CD14-positive monocyte (primary cell): ENCODE data around the gene CUX1. TPM values are rescaled to one million over a fixed set of nuclear protein-coding genes. Genes with fewer than 3 reads are reported as not detected.

Experiments
- DNase-seq, 3 donors: peaks; one replicate each; pipeline ENCODE4 v3.0.0-alpha.2; 2011 to 2022
- H2AFZ ChIP-seq: 2 replicates; pipeline ENCODE4 v1.6.0; 2012; ENCODE audit warnings: mild to moderate bottlenecking, low read depth, low read length, inconsistent platforms; ENCODE audit not compliant: insufficient read depth, poor library complexity, severe bottlenecking
- H3K27ac ChIP-seq, 2 donors: 1 replicate in 1 of 2; 2 replicates in 1 of 2; pipeline ENCODE4 v1.5.1; 2012 to 2013; ENCODE audit warnings: low read length in 2 of 2, control low read depth in 1 of 2, inconsistent platforms in 1 of 2, low read depth in 1 of 2, mild to moderate bottlenecking in 1 of 2
- H3K27me3 ChIP-seq, 2 donors: one replicate each; pipeline versions ENCODE4 v1.6.0 to v1.6.1; 2011 to 2013; ENCODE audit warnings: low read length in 2 of 2; ENCODE audit not compliant: control insufficient read depth in 2 of 2, insufficient read depth in 2 of 2
- H3K36me3 ChIP-seq, 2 donors: replicated peaks in 1 of 2; 1 replicate in 1 of 2; 2 replicates in 1 of 2; pipeline versions ENCODE4 v1.5.1 to v1.6.1; 2012 to 2013; ENCODE audit warnings: low read length in 2 of 2, control low read depth in 1 of 2, inconsistent platforms in 1 of 2, mild to moderate bottlenecking in 1 of 2; ENCODE audit not compliant: insufficient read depth in 2 of 2, control insufficient read depth in 1 of 2
- H3K4me1 ChIP-seq, 2 donors: 1 replicate in 1 of 2; 2 replicates in 1 of 2; pipeline versions ENCODE4 v1.5.1 to v1.6.1; 2012 to 2013; ENCODE audit warnings: low read length in 2 of 2, control low read depth in 1 of 2, inconsistent platforms in 1 of 2, mild to moderate bottlenecking in 1 of 2, moderate library complexity in 1 of 2; ENCODE audit not compliant: insufficient read depth in 2 of 2, control insufficient read depth in 1 of 2
- H3K4me2 ChIP-seq: replicated peaks from 2 replicates; pipeline ENCODE3; 2012; ENCODE audit warnings: low read length, moderate library complexity, mild to moderate bottlenecking; ENCODE audit not compliant: poor library complexity, severe bottlenecking; ENCODE audit errors: extremely low read depth
- H3K4me3 ChIP-seq, 3 experiments: fragments of 200-600 bp in 1 of 3; sonication (generic) in 1 of 3; replicated peaks in 1 of 3; 1 replicate in 2 of 3; 2 replicates in 1 of 3; pipeline ENCODE4 v1.5.1; 2011 to 2013; ENCODE audit warnings: low read length in 3 of 3, mild to moderate bottlenecking in 3 of 3, control low read depth in 2 of 3, low read depth in 2 of 3, inconsistent platforms in 1 of 3, moderate library complexity in 1 of 3
- H3K79me2 ChIP-seq: 2 replicates; pipeline ENCODE4 v1.6.0; 2012; ENCODE audit warnings: mild to moderate bottlenecking, control low read depth, inconsistent platforms, low read length, moderate library complexity; ENCODE audit not compliant: insufficient read depth
- H3K9ac ChIP-seq: 2 replicates; pipeline ENCODE4 v1.6.0; 2017; ENCODE audit warnings: low read length, mild to moderate bottlenecking; ENCODE audit not compliant: insufficient read depth, poor library complexity, severe bottlenecking
- H3K9me3 ChIP-seq, 2 donors: replicated peaks in 1 of 2; 1 replicate in 1 of 2; 2 replicates in 1 of 2; pipeline versions ENCODE4 v1.5.1 to v1.6.1; 2012 to 2013; ENCODE audit warnings: low read length in 2 of 2, control low read depth in 1 of 2; ENCODE audit not compliant: control insufficient read depth in 1 of 2, insufficient read depth in 1 of 2
- H4K20me1 ChIP-seq: 2 replicates; pipeline ENCODE4 v1.6.0; 2012; ENCODE audit warnings: mild to moderate bottlenecking, low read length, control low read depth, moderate library complexity; ENCODE audit not compliant: insufficient read depth
- H3K27ac Mint-ChIP-seq, 7 donors: one replicate each; pipeline ENCODE4 v1.8.0; 2020; ENCODE audit warnings: mild to moderate bottlenecking in 7 of 7, mixed read lengths in 7 of 7, moderate library complexity in 6 of 7, inconsistent platforms in 2 of 7
- H3K27me3 Mint-ChIP-seq, 3 donors: one replicate each; pipeline ENCODE4 v1.8.0; 2021 to 2022; ENCODE audit warnings: low read depth in 3 of 3, mild to moderate bottlenecking in 3 of 3, mixed read lengths in 3 of 3, moderate library complexity in 3 of 3, inconsistent platforms in 1 of 3
- H3K36me3 Mint-ChIP-seq, 2 donors: one replicate each; pipeline ENCODE4 v1.8.0; 2020; ENCODE audit warnings: mixed read lengths in 2 of 2, inconsistent platforms in 1 of 2, mild to moderate bottlenecking in 1 of 2
- H3K4me1 Mint-ChIP-seq: one replicate; pipeline ENCODE4 v1.8.0; 2020; ENCODE audit warnings: mild to moderate bottlenecking, mixed read lengths
- H3K4me3 Mint-ChIP-seq, 2 donors: one replicate each; pipeline ENCODE4 v1.8.0; 2020; ENCODE audit warnings: mild to moderate bottlenecking in 2 of 2, mixed read lengths in 2 of 2, moderate library complexity in 1 of 2
- H3K9me3 Mint-ChIP-seq, 7 donors: one replicate each; pipeline ENCODE4 v1.8.0; 2020 to 2022; ENCODE audit warnings: mixed read lengths in 7 of 7, mild to moderate bottlenecking in 6 of 7, moderate library complexity in 6 of 7, inconsistent platforms in 2 of 7
- CTCF ChIP-seq: fragments of 200-600 bp; IDR thresholded peaks from one replicate; pipeline ENCODE4 v1.8.0; 2022; ENCODE audit warnings: antibody characterized with exemption, mild to moderate bottlenecking
- WGBS: methylation state at CpG from one replicate; pipeline ENCODE4 v1.1.5; 2013; ENCODE audit warnings: missing lambda C conversion rate; ENCODE audit not compliant: insufficient coverage; 5-methylcytosine and 5-hydroxymethylcytosine counted together
- intact Hi-C, 2 donors: fragments of 100-400 bp; cut with micrococcal nuclease; formaldehyde crosslinking; loops; one replicate each; pipeline versions ENCODE4 v1.15.0 to v1.15.1; 2023
- polyA plus RNA-seq, 3 donors: library from polyadenylated mRNA; depleted of rRNA in 1 of 3; unstranded in 2 of 3; stranded (reverse) in 1 of 3; fragments of 300-500 nt in 2 of 3; fragments of >200 nt in 1 of 3; fragmentation: Illumina TruSeq in 2 of 3; gene quantifications; 1 replicate in 2 of 3; 2 replicates in 1 of 3; pipeline ENCODE4 v1.2.3, GENCODE V29; 2012 to 2021

CUX1 gene
- polyA plus RNA-seq, 3 donors: 17.6 to 38.0 (median 28.0) TPM

GRCh38 chr7:102153599-102153946 lies 336.1 kb downstream of the CUX1 start:
- H3K27me3 ChIP-seq: no peaks in the 10 kb centered on the region
- H3K27ac ChIP-seq: peak overlapping the region in 1 of 2 donors; percentile 3
- peaks cover 2% of the 10 kb centered on the region for H3K4me1 Mint-ChIP-seq
- H3K27ac Mint-ChIP-seq: peak overlapping the region in 2 of 7 donors; percentile 35 to 47
- intact Hi-C loops: no loop called here
- 99% methylated on average over 7 of the region's 7 CpGs for WGBS
- H3K4me1 ChIP-seq: no peaks in the 10 kb centered on the region
- no peak overlapping the region for H3K4me3 ChIP-seq
- H3K36me3 ChIP-seq: peaks cover 30 to 42% of the 10 kb centered on the region in 2 donors
- no peak overlapping the region for H3K4me2 ChIP-seq
- H3K9ac ChIP-seq: no peak overlapping the region
- H3K36me3 Mint-ChIP-seq: peaks cover 37 to 67% of the 10 kb centered on the region in 2 donors
- no peak for TF ChIP-seq CTCF
- H3K9me3 ChIP-seq: no peaks in the 10 kb centered on the region
- H3K9me3 Mint-ChIP-seq: peaks cover 0 to 2% (median 0%) of the 10 kb centered on the region in 7 donors
- H3K4me3 Mint-ChIP-seq: no peak overlapping the region
- DNase-seq: no peak
- H2AFZ ChIP-seq: no peak overlapping the region
- peaks cover 28% of the 10 kb centered on the region for H4K20me1 ChIP-seq
- no peaks in the 10 kb centered on the region for H3K79me2 ChIP-seq
- H3K27me3 Mint-ChIP-seq: peaks cover 0 to 1% (median 0%) of the 10 kb centered on the region in 3 donors

GRCh38 chr7:102154425-102154824 lies 337.0 kb downstream of the CUX1 start:
- TF ChIP-seq CTCF: no peak
- no CpG with 5 or more reads among the region's 3 CpGs for WGBS
- H3K9me3 Mint-ChIP-seq: peaks cover 0 to 2% (median 0%) of the 10 kb centered on the region in 7 donors
- no peak overlapping the region for H3K4me3 ChIP-seq
- peaks cover 26% of the 10 kb centered on the region for H4K20me1 ChIP-seq
- no peak for DNase-seq
- intact Hi-C loops: no loop called here
- H3K36me3 ChIP-seq: peaks cover 36 to 50% of the 10 kb centered on the region in 2 donors
- peaks cover 2% of the 10 kb centered on the region for H3K4me1 Mint-ChIP-seq
- H3K27ac ChIP-seq: no peak overlapping the region
- H3K36me3 Mint-ChIP-seq: peaks cover 43 to 71% of the 10 kb centered on the region in 2 donors
- H3K9me3 ChIP-seq: no peaks in the 10 kb centered on the region
- no peaks in the 10 kb centered on the region for H3K79me2 ChIP-seq
- peak overlapping the region in 1 of 7 donors; percentile 46 for H3K27ac Mint-ChIP-seq
- no peak overlapping the region for H3K9ac ChIP-seq
- H3K27me3 Mint-ChIP-seq: peaks cover 0 to 1% (median 0%) of the 10 kb centered on the region in 3 donors
- H3K4me2 ChIP-seq: no peak overlapping the region
- H3K4me3 Mint-ChIP-seq: no peak overlapping the region
- no peak overlapping the region for H2AFZ ChIP-seq
- H3K4me1 ChIP-seq: no peaks in the 10 kb centered on the region
- H3K27me3 ChIP-seq: no peaks in the 10 kb centered on the region
